K562 treated with DMSO at 1 percent for 24 hours (cell line): ENCODE measurements around the gene HILPDA. TPM values are rescaled to one million over a fixed set of nuclear protein-coding genes. Genes with fewer than 3 reads are reported as not detected.

Experiments used
- total RNA-seq: library from RNA; unstranded; fragments of 300-600 nt; gene quantifications from 2 replicates; pipeline ENCODE4 v1.2.3, GENCODE V29; 2022; ENCODE audit warnings: low read depth; ENCODE audit not compliant: insufficient read depth

HILPDA gene
- 16.4 and 18.7 TPM in 2 replicates for total RNA-seq

GRCh38 chr7:128455543-128456254 is at the start of gene HILPDA:
Gene HILPDA (plus strand): TSS chr7:128455878. CDS start chr7:128457269, 1,391 bp downstream.

DNA sequence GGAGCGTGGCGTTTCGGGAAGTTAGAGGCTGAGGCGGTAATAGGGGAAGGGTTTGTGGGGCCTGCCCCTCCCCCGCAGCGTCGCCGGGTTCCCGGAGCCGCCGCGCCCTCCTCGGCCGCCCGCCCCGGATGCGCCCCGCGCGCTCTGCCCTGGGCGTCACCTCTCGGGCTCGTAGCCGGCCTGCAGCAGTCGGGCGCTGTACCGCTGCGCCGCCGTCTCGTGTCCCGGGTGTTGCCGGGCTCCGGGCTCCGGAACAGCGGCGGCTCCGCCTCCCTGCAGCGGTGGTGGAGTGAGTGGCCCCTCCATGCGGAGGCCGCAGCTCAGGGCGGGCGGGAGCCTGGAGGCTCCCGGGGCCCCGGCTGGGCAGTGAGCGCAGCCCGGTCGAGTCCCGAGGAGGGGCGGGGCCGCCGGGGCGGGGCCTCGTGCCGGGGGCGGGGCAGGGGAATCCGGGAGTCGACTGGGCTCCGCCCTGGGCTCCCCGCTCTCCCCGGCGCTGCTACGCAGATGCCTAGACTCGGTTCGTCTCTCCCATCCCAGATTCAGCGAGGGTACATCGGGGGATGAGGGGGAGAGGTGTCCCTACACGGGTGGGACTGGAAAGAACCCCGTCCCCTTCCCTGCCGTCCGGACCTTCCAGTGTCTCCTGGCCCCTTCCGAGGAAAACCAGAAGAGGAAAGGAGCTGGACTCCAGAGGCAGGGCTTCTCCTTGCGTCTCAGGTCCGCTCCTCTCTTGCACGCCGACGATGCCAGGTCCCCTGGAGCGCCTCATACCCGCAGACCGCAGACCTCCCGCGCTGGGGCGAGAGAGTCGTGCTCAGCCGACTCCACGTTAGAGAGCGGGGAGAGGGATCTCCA is 45.9 kb upstream of the HILPDA start, which contains the start of gene IMPDH1:
Gene IMPDH1 (minus strand): TSS at position 387 of the 855 bp plus-strand sequence. CDS start 81 bp downstream, at position 306.

GRCh38 chr7:128476402-128477335 is 21.0 kb downstream of the HILPDA start, which contains the start of gene METTL2B:
Gene METTL2B (plus strand): TSS chr7:128476748. CDS start chr7:128476766, 18 bp downstream.

Other genes with a start within 250 kb of the HILPDA start
- gene LEP, start 214.6 kb upstream of the HILPDA start, total RNA-seq, result not detected in 2 replicates
- 26.2 and 29.7 TPM in 2 replicates for gene RBM28, start 112.0 kb upstream of the HILPDA start, total RNA-seq
- not detected in 2 replicates for gene PRRT4, start 94.2 kb upstream of the HILPDA start, total RNA-seq
- gene IMPDH1, start 45.9 kb upstream of the HILPDA start, total RNA-seq, result 80.5 and 88.7 TPM in 2 replicates
- gene METTL2B, start 20.9 kb downstream of the HILPDA start, total RNA-seq, result 20.3 and 23.4 TPM in 2 replicates
- gene GARIN1A, start 216.4 kb downstream of the HILPDA start, total RNA-seq, result 0.23 and 0.75 TPM in 2 replicates